Measurements from ENCODE around the gene PIK3R6. TPM values are rescaled to one million over a fixed set of nuclear protein-coding genes. Genes with fewer than 3 reads are reported as not detected.

Gene PIK3R6
- total RNA-seq, 1 experiment from 2014 or later = not detected

DNA sequence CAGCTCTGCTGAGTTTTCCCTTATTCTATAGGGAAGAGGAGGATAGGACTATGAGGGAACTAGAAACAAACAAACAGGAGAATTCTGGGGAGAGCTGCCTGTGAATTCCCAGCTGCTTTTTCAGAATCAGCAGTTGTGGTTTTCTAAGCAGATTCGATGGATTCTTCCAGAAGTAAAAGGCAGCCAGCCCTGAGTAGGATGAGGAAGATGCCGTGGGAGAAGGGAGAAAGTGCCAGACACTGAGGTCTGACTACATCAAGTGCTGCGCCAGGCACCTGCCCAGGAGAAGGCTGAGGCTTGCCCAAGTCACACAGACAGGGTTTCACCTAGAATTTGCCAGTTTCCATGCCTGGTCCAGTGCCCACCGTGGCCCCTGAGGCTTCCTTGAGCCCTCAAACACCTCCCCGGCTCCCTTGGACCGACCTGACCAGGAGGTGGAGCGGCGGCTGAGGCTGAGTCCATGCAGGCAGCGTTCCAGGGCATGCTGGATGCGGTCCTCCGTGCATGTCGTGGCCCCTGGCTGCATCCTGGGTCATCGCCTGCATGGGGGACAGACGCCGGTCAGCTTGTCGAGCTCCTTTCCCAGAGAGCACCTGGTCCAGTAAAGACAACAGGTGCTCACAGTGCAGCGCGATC lies 43.6 kb upstream of the PIK3R6 start:
- no peak overlapping the region for H3K4me3 Mint-ChIP-seq (ENCODE audit: unreplicated experiment)

DNA sequence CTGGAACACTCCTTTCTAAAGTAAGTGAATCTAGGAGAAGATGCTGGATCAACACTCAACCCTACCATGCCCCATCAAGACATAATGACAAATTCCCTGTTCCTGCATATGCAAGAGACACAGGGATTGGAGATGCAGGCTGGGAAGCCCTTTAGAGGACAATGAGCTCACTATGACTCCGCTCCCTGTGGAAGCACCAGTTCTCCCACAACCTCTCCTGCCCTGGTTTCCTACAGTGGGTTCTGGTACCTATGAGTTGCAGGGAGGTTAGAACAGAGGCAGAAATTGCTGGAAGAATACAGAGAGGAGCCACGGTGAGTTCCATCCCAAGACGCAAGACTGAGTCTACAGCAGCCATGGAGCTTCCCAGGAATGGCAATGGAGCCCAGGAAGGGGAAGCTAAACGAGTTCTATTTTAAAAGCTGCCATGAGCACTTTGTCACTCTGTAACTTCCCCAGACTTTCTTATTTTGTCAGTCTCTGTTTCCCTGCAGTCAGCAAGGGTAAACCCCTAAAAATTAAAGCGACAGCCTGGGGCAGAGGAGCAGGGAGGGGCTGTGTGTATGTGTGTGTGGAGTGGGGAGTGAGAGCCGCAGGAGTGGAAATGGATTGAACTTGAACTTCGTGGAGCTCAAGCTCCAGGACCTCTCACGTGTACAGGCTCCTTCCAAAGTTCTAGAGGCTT lies 42.3 kb upstream of the PIK3R6 start:
- peaks cover 13% of the 10 kb centered on the region for H3K27me3 Mint-ChIP-seq (ENCODE audit: insufficient read depth, unreplicated experiment)

More for the DNA sequence above, 43.6 kb upstream of the PIK3R6 start:
- BruUV-seq (replicated peaks) = no TSS peak
- CTCF ChIA-PET = no interaction called here
- no peaks in the 10 kb centered on the region for H3K36me3 Mint-ChIP-seq (ENCODE audit: insufficient read depth, unreplicated experiment)
- H3K27me3 ChIP-seq (replicated peaks; ENCODE audit: control insufficient read depth, insufficient read depth, low read length) = no peaks in the 10 kb centered on the region
- TF ChIP-seq, protein P1, sequence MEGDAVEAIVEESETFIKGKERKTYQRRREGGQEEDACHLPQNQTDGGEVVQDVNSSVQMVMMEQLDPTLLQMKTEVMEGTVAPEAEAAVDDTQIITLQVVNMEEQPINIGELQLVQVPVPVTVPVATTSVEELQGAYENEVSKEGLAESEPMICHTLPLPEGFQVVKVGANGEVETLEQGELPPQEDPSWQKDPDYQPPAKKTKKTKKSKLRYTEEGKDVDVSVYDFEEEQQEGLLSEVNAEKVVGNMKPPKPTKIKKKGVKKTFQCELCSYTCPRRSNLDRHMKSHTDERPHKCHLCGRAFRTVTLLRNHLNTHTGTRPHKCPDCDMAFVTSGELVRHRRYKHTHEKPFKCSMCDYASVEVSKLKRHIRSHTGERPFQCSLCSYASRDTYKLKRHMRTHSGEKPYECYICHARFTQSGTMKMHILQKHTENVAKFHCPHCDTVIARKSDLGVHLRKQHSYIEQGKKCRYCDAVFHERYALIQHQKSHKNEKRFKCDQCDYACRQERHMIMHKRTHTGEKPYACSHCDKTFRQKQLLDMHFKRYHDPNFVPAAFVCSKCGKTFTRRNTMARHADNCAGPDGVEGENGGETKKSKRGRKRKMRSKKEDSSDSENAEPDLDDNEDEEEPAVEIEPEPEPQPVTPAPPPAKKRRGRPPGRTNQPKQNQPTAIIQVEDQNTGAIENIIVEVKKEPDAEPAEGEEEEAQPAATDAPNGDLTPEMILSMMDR (IDR thresholded peaks at IDR 0.05; ENCODE audit: insufficient read depth in 1 of 2, low read depth in 1 of 2, low read length in 1 of 2, severe bottlenecking in 1 of 2, unreplicated experiment in 1 of 2) = no peak
- H3K4me3 ChIP-seq (ENCODE audit: low read depth, low read length) = no peak overlapping the region
- H3K36me3 ChIP-seq (ENCODE audit: control insufficient read depth, insufficient read depth, low read length) = no peaks in the 10 kb centered on the region
- no peak overlapping the region for H3K27ac Mint-ChIP-seq (ENCODE audit: unreplicated experiment)
- no peaks in the 10 kb centered on the region for H3K9me3 Mint-ChIP-seq (ENCODE audit: unreplicated experiment)
- intact Hi-C loops (cut with micrococcal nuclease; ENCODE audit: unreplicated experiment) = no loop called here
- no peaks in the 10 kb centered on the region for H3K9me3 ChIP-seq
- POLR2A ChIA-PET = no interaction called here
- H3K4me1 Mint-ChIP-seq (ENCODE audit: low read depth, unreplicated experiment) = no peaks in the 10 kb centered on the region
- H3K4me1 ChIP-seq = no peaks in the 10 kb centered on the region
- H3K27me3 Mint-ChIP-seq (ENCODE audit: insufficient read depth, unreplicated experiment) = peaks cover 14% of the 10 kb centered on the region
- DNase-seq = no peak

DNA sequence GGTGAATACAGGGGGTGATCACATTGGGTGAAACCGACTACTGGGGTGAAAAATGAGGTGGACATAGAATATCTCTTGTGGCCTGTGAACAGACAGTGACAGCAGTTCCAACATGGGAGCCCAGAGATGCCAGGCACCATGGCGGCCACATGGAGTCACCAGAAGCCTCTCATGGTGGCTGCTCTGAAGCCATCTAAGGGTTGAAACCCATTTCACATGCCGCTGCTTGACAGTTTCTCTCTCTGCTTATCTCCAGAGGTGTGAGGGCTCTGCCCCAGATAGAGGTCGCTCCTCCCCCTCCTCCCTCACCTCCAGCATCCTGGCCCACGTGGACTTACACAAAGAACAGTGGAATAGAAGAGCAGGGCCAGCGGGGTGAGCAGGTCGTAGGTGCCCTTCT lies 37.9 kb upstream of the PIK3R6 start:
- ChIA-PET CTCF (no interaction called here), POLR2A (no interaction called here)
- no peak overlapping the region for H3K4me3 Mint-ChIP-seq (ENCODE audit: unreplicated experiment)
- no peaks in the 10 kb centered on the region for H3K9me3 Mint-ChIP-seq (ENCODE audit: unreplicated experiment)
- intact Hi-C loops (cut with micrococcal nuclease; ENCODE audit: unreplicated experiment) = no loop called here
- no peaks in the 10 kb centered on the region for H3K4me1 ChIP-seq
- no peak overlapping the region for H3K27ac Mint-ChIP-seq (ENCODE audit: unreplicated experiment)
- no TSS peak for BruUV-seq (replicated peaks)
- H3K27me3 ChIP-seq (replicated peaks; ENCODE audit: control insufficient read depth, insufficient read depth, low read length) = no peaks in the 10 kb centered on the region
- H3K36me3 ChIP-seq (ENCODE audit: control insufficient read depth, insufficient read depth, low read length) = no peaks in the 10 kb centered on the region
- H3K4me1 Mint-ChIP-seq (ENCODE audit: low read depth, unreplicated experiment) = no peaks in the 10 kb centered on the region
- H3K36me3 Mint-ChIP-seq (ENCODE audit: insufficient read depth, unreplicated experiment) = no peaks in the 10 kb centered on the region
- TF ChIP-seq, protein P1 (IDR thresholded peaks at IDR 0.05; ENCODE audit: insufficient read depth in 1 of 2, low read depth in 1 of 2, low read length in 1 of 2, severe bottlenecking in 1 of 2, unreplicated experiment in 1 of 2) = no peak
- no peaks in the 10 kb centered on the region for H3K9me3 ChIP-seq
- H3K4me3 ChIP-seq (ENCODE audit: low read depth, low read length) = no peak overlapping the region
- DNase-seq = no peak
- H3K27me3 Mint-ChIP-seq (ENCODE audit: insufficient read depth, unreplicated experiment) = peaks cover 3% of the 10 kb centered on the region

More for the DNA sequence above, 42.3 kb upstream of the PIK3R6 start:
- Mint-ChIP-seq H3K27ac (ENCODE audit: unreplicated experiment) (no peak overlapping the region), H3K36me3 (ENCODE audit: insufficient read depth, unreplicated experiment) (no peaks in the 10 kb centered on the region), H3K4me3 (ENCODE audit: unreplicated experiment) (no peak overlapping the region), H3K9me3 (ENCODE audit: unreplicated experiment) (no peaks in the 10 kb centered on the region), H3K4me1 (ENCODE audit: low read depth, unreplicated experiment) (no peaks in the 10 kb centered on the region)
- Histone ChIP-seq H3K4me1 (no peaks in the 10 kb centered on the region), H3K4me3 (ENCODE audit: low read depth, low read length) (no peak overlapping the region), H3K36me3 (ENCODE audit: control insufficient read depth, insufficient read depth, low read length) (no peaks in the 10 kb centered on the region), H3K27me3 (replicated peaks; ENCODE audit: control insufficient read depth, insufficient read depth, low read length) (no peaks in the 10 kb centered on the region), H3K9me3 (no peaks in the 10 kb centered on the region)
- DNase-seq = no peak
- CTCF ChIA-PET = interaction anchor here (0.5 kb wide), 1 partner anchor 1666 kb away, joined by 4 read pairs; no protein-coding TSS in a partner anchor
- POLR2A ChIA-PET = no interaction called here
- intact Hi-C loops (cut with micrococcal nuclease; ENCODE audit: unreplicated experiment) = no loop called here
- no TSS peak for BruUV-seq (replicated peaks)
- TF ChIP-seq, protein P1 (IDR thresholded peaks at IDR 0.05; ENCODE audit: insufficient read depth in 1 of 2, low read depth in 1 of 2, low read length in 1 of 2, severe bottlenecking in 1 of 2, unreplicated experiment in 1 of 2) = no peak
